ENCODE results near the gene PRPF31. TPM values are rescaled to one million over a fixed set of nuclear protein-coding genes. Genes with fewer than 3 reads are reported as not detected.

PRPF31 gene
- total RNA-seq, 1 donor from 2014 or later: 43.5 TPM

DNA sequence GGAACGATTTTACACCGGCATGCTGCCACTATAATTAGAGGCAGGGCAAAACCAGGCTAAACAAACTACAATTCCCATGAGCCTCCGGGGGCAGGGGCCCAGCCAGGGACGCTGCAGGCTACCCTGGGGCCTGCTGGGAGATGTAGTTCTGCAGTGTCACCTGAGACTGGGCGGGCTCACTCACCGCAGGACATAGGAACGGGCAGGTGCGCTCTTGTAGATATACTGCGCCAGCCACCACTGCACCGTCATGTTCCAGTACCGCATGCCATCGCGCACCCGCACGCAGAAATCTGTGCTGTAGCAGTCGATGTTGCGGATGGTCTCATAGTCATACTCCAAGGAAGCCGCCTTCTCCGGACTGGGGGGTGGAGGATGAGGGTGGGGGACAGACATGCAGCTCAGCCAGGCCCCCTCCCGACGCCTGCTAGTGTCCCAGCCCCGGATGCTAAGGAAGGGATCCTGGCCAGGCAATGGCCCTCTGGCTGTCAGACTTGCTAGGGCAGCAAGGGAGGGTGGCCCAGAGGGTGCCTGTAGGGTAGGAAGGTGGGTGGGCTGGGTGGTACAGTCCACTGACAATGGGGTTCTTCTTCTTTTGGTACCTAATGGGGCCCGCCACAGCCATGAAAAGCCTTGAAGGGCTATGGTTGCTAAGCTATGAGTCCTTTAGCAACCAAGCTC, 63.2 kb downstream of the PRPF31 start:
- H3K36me3 ChIP-seq: peaks cover 38% of the 10 kb centered on the region
- no peak for DNase-seq
- no peaks in the 10 kb centered on the region for H3K4me1 ChIP-seq
- no peaks in the 10 kb centered on the region for H3K27me3 ChIP-seq (ENCODE audit: low read depth)
- H3K27ac ChIP-seq: no peak overlapping the region
- H3K9me3 ChIP-seq: no peaks in the 10 kb centered on the region
- H3K4me3 ChIP-seq: no peak overlapping the region
- TF ChIP-seq, protein P1, sequence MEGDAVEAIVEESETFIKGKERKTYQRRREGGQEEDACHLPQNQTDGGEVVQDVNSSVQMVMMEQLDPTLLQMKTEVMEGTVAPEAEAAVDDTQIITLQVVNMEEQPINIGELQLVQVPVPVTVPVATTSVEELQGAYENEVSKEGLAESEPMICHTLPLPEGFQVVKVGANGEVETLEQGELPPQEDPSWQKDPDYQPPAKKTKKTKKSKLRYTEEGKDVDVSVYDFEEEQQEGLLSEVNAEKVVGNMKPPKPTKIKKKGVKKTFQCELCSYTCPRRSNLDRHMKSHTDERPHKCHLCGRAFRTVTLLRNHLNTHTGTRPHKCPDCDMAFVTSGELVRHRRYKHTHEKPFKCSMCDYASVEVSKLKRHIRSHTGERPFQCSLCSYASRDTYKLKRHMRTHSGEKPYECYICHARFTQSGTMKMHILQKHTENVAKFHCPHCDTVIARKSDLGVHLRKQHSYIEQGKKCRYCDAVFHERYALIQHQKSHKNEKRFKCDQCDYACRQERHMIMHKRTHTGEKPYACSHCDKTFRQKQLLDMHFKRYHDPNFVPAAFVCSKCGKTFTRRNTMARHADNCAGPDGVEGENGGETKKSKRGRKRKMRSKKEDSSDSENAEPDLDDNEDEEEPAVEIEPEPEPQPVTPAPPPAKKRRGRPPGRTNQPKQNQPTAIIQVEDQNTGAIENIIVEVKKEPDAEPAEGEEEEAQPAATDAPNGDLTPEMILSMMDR (IDR thresholded peaks at IDR 0.05): no peak
- intact Hi-C loops (cut with DNase I): no loop called here
- peak; percentile 58 to 76 for ATAC-seq

DNA sequence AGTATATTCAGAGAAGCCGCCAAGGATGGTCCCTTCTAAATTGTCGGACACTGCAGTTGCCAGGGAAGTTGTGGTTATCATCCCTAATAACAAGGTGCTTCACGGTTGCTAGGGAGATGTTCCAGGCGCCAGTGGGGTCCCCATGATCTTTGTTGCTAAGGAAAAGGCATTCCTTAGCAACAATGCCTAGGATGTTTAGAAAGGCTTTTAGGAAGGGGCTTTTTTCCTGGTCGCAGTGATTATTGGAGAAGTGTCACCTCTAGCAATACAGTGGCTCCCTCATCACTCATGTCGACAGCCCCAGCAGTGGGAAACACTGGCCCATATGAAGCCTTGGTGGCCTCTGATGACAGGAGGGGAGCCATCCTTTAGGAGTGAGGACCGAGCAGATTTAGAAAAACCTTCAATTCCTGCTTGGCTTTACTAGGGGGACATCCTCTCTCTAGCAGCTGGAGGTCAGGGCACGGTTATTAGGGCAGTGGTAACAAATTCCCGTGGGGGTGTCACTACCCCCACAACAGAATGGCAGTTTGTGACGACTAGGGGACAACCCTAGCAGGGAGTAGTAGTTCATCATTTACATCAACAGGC, 63.8 kb downstream of the PRPF31 start:
- ATAC-seq: no peak
- Histone ChIP-seq H3K36me3 (peaks cover 38% of the 10 kb centered on the region), H3K27ac (no peak overlapping the region), H3K9me3 (no peaks in the 10 kb centered on the region), H3K4me3 (no peak overlapping the region), H3K4me1 (no peaks in the 10 kb centered on the region), H3K27me3 (ENCODE audit: low read depth) (no peaks in the 10 kb centered on the region)
- no peak for DNase-seq
- TF ChIP-seq, protein P1 (IDR thresholded peaks at IDR 0.05): no peak
- intact Hi-C loops (cut with DNase I): no loop called here

DNA sequence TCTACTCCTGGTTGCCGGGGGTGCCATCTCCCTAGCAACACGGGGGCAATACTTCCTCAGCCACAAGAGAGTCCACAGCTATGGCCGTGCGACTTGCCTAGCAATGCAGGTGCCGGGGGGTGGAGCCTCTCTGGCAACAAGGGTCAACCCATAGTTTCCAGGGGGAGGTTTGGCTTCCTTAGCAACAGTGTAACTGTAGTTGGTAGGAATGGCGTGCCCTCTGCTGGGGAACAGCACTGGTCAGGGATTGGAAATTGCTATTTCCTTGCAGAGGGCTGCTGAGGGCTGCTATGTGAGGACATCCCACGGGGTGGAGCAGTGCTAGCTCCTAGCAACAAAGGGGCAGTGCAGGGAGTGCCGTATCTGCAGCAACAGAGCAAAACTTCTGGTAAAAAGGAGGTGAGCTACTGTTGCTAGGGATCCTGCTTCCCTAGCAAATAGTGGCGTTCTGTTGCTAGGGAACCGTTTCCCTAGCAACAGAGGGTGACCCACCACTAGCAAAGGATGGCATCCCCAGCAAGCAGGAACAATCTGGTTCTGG, 64.4 kb downstream of the PRPF31 start:
- intact Hi-C loops (cut with DNase I): no loop called here
- no peak overlapping the region for H3K27ac ChIP-seq
- H3K36me3 ChIP-seq: peaks cover 38% of the 10 kb centered on the region
- DNase-seq (peak; percentile 47), ATAC-seq (peak in 1 of 2 donors; percentile 36)
- H3K4me1 ChIP-seq: no peaks in the 10 kb centered on the region
- H3K4me3 ChIP-seq: no peak overlapping the region
- H3K27me3 ChIP-seq (ENCODE audit: low read depth): no peaks in the 10 kb centered on the region
- TF ChIP-seq, protein P1 (IDR thresholded peaks at IDR 0.05): no peak
- no peaks in the 10 kb centered on the region for H3K9me3 ChIP-seq

DNA sequence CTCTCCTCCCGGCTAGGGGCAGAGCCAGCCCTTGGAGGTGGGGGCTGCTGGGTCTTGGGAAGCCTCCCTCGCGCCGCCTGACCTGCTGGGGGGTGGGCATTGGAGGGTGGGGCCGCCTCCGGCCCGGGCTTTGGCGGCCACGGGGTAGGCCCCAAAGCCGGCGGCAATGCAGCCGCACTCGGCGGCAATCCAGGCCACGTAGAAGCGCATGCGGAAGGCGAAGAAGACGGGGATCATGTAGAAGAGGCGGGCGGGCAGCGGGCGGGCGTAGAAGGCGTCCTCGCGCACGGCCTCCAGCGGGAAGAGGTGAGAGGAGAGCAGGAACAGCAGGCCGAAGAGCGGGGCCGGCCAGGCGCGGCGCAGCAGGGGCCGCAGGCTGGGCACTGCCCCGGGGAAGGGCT, 65.1 kb downstream of the PRPF31 start:
- Histone ChIP-seq H3K36me3 (peaks cover 33% of the 10 kb centered on the region), H3K27me3 (ENCODE audit: low read depth) (no peaks in the 10 kb centered on the region), H3K4me3 (no peak overlapping the region), H3K9me3 (no peaks in the 10 kb centered on the region), H3K4me1 (no peaks in the 10 kb centered on the region), H3K27ac (no peak overlapping the region)
- ATAC-seq (no peak), DNase-seq (peak; percentile 40)
- TF ChIP-seq, protein P1 (IDR thresholded peaks at IDR 0.05): no peak
- intact Hi-C loops (cut with DNase I): no loop called here

Other genes starting within 250 kb of the PRPF31 start
- gene MYADM, start 247.9 kb upstream of the PRPF31 start, total RNA-seq: 126 TPM
- gene PRKCG, start 233.6 kb upstream of the PRPF31 start, total RNA-seq: not detected
- not detected for gene CACNG7, start 206.5 kb upstream of the PRPF31 start, total RNA-seq
- 0.21 TPM for gene CACNG8, start 152.8 kb upstream of the PRPF31 start, total RNA-seq
- 2.2 TPM for gene CACNG6, start 124.1 kb upstream of the PRPF31 start, total RNA-seq
- 1.7 TPM for gene VSTM1, start 51.9 kb upstream of the PRPF31 start, total RNA-seq
- not detected for gene TARM1, start 34.4 kb upstream of the PRPF31 start, total RNA-seq
- gene OSCAR, start 15.0 kb upstream of the PRPF31 start, total RNA-seq: 77.8 TPM
- 119 TPM for gene NDUFA3, start 12.9 kb upstream of the PRPF31 start, total RNA-seq
- 22.1 TPM for gene TFPT, start 97 bp upstream of the PRPF31 start, total RNA-seq
- gene CNOT3, start 22.0 kb downstream of the PRPF31 start, total RNA-seq: 44.6 TPM
- 8.0 TPM for gene LENG1, start 44.0 kb downstream of the PRPF31 start, total RNA-seq
- gene TMC4, start 57.4 kb downstream of the PRPF31 start, total RNA-seq: 57.6 TPM
- gene MBOAT7, start 73.8 kb downstream of the PRPF31 start, total RNA-seq: 65.5 TPM
- gene TSEN34, start 75.6 kb downstream of the PRPF31 start, total RNA-seq: 33.8 TPM
- 1,086 TPM for gene RPS9, start 85.1 kb downstream of the PRPF31 start, total RNA-seq
- 85.6 TPM for gene LILRB3, start 107.3 kb downstream of the PRPF31 start, total RNA-seq
- gene LILRA6, start 127.0 kb downstream of the PRPF31 start, total RNA-seq: 36.9 TPM
- 16.0 TPM for gene LILRB5, start 141.5 kb downstream of the PRPF31 start, total RNA-seq
- 26.1 TPM for gene LILRB2, start 165.4 kb downstream of the PRPF31 start, total RNA-seq
- 21.9 TPM for gene LILRA5, start 197.4 kb downstream of the PRPF31 start, total RNA-seq
- gene LILRA4, start 223.4 kb downstream of the PRPF31 start, total RNA-seq: 6.6 TPM
- 176 TPM for gene LAIR1, start 249.2 kb downstream of the PRPF31 start, total RNA-seq